ENCODE measurements around the gene IP6K2. TPM values are rescaled to one million over a fixed set of nuclear protein-coding genes. Genes with fewer than 3 reads are reported as not detected.
A peak's percentile ranks its signal among the peaks of the same experiment; 100 is the strongest.

The IP6K2 gene
- total and polyA plus RNA-seq, 8 donors: 44.1 to 234 (median 103) TPM

- Histone ChIP-seq H3K4me1 (peaks cover 19 to 34% (median 33%) of the 10 kb centered on the region in 4 donors), H3K27me3 (peaks cover 0 to 57% (median 38%) of the 10 kb centered on the region in 3 donors), H3K4me3 (peak overlapping the region; percentile 40 to 58 (median 50)), H3K27ac (peak overlapping the region; percentile 39 to 88 (median 82)), H3K36me3 (no peaks in the 10 kb centered on the region), H3K9me3 (no peaks in the 10 kb centered on the region)
- WGBS, 5 donors: 1 to 2% (median 2%) methylated on average over 30 to 66 of the region's 66 CpGs
- no peak for TF ChIP-seq POLR2A (IDR thresholded peaks at IDR 0.05)
- no peak for TF ChIP-seq EP300 (IDR thresholded peaks at IDR 0.05)
- TF ChIP-seq CTCF (IDR thresholded peaks at IDR 0.05): peak in 5 of 7 experiments; percentile 41 to 74 (median 56)
- peak; percentile 19 to 70 (median 55) for TF ChIP-seq POLR2AphosphoS5 (IDR thresholded peaks at IDR 0.05)
- peak; percentile 89 to 98 for DNase-seq
- intact Hi-C loops (cut with DNase I; ENCODE audit: low total_unique reads): no loop called here
These were observed 53.3 kb downstream of the IP6K2 start for GRCh38 chr3:48663489-48664312.

DNA sequence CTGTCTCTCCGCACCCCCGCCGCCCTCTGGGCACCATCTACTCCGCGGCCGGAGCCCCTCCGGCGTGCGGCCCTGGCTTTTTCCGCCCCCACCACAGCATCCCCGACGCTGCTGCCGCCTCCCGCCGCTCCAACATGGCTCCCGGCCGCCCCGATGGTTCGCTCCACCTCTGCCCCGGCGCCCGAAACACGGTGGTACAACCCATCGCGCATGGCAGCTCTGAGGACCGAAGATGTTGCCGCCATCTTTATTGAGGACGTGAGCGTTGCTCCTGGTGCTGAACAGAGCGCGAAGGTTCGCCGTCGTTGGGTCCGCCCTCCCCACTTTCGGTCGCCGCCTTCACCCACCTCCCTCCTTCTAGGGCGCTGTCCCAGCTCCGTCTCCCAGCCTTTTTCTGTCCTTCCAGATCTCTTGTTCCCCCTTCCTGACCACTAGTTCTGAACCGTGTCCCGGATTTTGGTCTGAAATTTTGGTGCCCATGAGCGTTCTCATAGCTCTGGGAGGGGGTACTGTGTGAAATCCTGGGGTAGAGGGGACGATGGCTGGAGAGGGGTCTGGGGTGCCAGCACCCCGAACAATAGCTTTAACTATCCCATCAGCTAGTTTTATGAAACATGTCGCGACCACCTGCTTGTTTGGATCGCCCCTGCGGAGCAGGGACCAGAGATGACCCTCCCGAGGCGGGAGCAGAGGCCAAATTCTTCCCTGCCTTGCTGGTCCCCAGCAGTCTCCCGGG, 54.1 kb downstream of the IP6K2 start, which contains the start of gene CELSR3:
CELSR3 (minus strand) TSS at position 134 of the 736 bp plus-strand sequence. CDS start 252 bp downstream, outside the sequence.
- peak within 1 kb of the TSS; percentile 40 to 58 (median 50) for H3K4me3 ChIP-seq
- no peaks in the 10 kb centered on the region for H3K9me3 ChIP-seq
- 1 to 2% (median 2%) methylated on average over 24 to 52 of the region's 52 CpGs for WGBS, 5 donors
- no peaks in the 10 kb centered on the region for H3K36me3 ChIP-seq
- TF ChIP-seq EP300 (IDR thresholded peaks at IDR 0.05): no peak
- TF ChIP-seq POLR2AphosphoS5 (IDR thresholded peaks at IDR 0.05): peak in 2 of 3 donors; percentile 41 to 46
- intact Hi-C loops (cut with DNase I; ENCODE audit: low total_unique reads): no loop called here
- peaks cover 19 to 34% (median 33%) of the 10 kb centered on the region in 4 donors for H3K4me1 ChIP-seq
- peak within 1 kb of the TSS; percentile 39 to 88 (median 82) for H3K27ac ChIP-seq
- DNase-seq: peak; percentile 50 to 95
- peaks cover 0 to 58% (median 41%) of the 10 kb centered on the region in 3 donors for H3K27me3 ChIP-seq

DNA sequence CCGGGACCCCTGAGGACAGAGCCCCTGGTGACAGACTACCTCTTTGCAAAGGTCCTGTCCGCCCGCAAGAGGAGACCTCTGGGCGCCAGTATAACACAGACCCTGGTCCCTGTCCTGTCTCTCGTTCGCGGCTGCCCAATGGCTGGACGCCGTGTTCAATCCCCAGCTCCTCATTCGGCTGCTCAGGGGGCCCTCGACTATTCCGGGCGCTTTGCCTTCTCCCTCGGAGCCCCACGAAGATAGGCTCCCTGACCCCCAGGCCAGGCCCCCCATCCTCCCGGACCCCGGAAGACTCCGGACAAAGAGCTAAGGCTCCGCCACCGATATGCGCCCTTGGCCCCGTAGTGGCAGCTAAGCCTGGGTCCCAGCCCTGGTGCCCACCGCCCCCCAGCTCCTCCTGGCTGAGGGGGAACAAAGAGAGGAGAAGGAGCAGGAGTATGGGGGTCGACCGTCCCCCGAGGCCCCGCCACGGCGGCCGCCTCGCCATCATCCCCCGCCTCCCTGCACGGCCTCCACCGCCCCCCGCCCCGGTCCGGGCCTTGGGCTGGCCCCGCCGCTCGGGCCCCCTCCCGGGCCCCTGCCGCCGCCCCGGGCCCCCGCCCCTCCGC, 54.8 kb downstream of the IP6K2 start:
- Histone ChIP-seq H3K27me3 (peaks cover 0 to 64% (median 41%) of the 10 kb centered on the region in 3 donors), H3K27ac (peak overlapping the region in 1 of 5 donors; percentile 87), H3K4me1 (peaks cover 19 to 34% (median 33%) of the 10 kb centered on the region in 4 donors), H3K4me3 (peak overlapping the region; percentile 40 to 58 (median 50)), H3K9me3 (no peaks in the 10 kb centered on the region), H3K36me3 (no peaks in the 10 kb centered on the region)
- intact Hi-C loops (cut with DNase I; ENCODE audit: low total_unique reads): no loop called here
- WGBS, 5 donors: 0 to 7% (median 6%) methylated on average over 8 to 44 of the region's 46 CpGs
- TF ChIP-seq POLR2A (IDR thresholded peaks at IDR 0.05) (no peak), POLR2AphosphoS5 (IDR thresholded peaks at IDR 0.05) (no peak), CTCF (IDR thresholded peaks at IDR 0.05) (no peak), EP300 (IDR thresholded peaks at IDR 0.05) (no peak)
- DNase-seq: no peak

DNA sequence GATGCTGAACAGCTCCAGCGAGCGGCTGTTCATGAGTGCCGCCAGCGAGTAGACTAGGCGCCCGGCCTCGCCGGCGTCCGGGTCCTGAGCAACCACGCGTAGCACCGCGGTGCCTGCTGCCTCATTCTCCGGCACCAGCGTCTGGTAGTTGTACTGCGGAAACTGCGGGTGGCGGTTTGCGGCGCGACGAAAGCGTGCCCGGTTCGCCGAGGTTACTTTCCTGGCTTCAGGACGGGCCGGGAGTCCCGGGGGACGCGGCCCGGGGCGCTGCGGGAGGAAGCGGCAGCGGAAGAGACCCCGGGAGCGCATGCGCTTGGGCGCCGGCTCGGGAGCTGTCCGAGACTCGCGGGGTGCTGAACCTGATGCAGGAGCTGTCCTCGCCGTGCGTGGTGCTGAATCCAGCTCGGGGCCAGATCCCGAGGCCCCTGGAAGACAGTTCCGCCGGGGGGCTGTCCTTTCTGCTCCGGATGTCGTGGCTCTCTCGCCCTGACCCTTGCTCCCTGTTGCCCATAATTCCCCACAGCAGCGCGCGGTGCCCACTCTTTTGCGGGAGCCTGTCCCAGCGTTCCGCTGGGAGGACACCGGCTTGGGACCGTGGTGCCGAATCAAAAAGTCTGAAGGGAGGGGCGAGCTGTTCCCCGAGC, 55.4 kb downstream of the IP6K2 start:
- peak; percentile 74 to 84 for DNase-seq
- H3K9me3 ChIP-seq: no peaks in the 10 kb centered on the region
- H3K4me3 ChIP-seq: peak overlapping the region; percentile 26 to 58 (median 42)
- peaks cover 21 to 40% (median 37%) of the 10 kb centered on the region in 4 donors for H3K4me1 ChIP-seq
- intact Hi-C loops (cut with DNase I; ENCODE audit: low total_unique reads): no loop called here
- H3K27me3 ChIP-seq: peaks cover 0 to 67% (median 42%) of the 10 kb centered on the region in 3 donors
- no peak for TF ChIP-seq EP300 (IDR thresholded peaks at IDR 0.05)
- TF ChIP-seq CTCF (IDR thresholded peaks at IDR 0.05): no peak
- peak in 1 of 3 donors; percentile 26 for TF ChIP-seq POLR2AphosphoS5 (IDR thresholded peaks at IDR 0.05)
- TF ChIP-seq POLR2A (IDR thresholded peaks at IDR 0.05): no peak
- H3K36me3 ChIP-seq: no peaks in the 10 kb centered on the region
- whole genome bisulfite sequencing, 5 donors: 2 to 4% (median 3%) methylated on average over 20 to 67 of the region's 67 CpGs
- H3K27ac ChIP-seq: peak overlapping the region in 1 of 5 donors; percentile 87

Measured in stomach (tissue), 9 donors.